GM21786 (cell line): Measurements from ENCODE around the gene RPS8.
"Not testable (repeated sequence)": the region's sequence is repeated elsewhere in the genome, so short reads cannot be mapped to it uniquely, and the experiment has no call there.

Source experiments
- ATAC-seq: cut with Tn5 transposase; IDR thresholded peaks from one replicate; pipeline ENCODE4 v1.9.1; 2021; ENCODE audit not compliant: unreplicated experiment

RPS8 gene

DNA sequence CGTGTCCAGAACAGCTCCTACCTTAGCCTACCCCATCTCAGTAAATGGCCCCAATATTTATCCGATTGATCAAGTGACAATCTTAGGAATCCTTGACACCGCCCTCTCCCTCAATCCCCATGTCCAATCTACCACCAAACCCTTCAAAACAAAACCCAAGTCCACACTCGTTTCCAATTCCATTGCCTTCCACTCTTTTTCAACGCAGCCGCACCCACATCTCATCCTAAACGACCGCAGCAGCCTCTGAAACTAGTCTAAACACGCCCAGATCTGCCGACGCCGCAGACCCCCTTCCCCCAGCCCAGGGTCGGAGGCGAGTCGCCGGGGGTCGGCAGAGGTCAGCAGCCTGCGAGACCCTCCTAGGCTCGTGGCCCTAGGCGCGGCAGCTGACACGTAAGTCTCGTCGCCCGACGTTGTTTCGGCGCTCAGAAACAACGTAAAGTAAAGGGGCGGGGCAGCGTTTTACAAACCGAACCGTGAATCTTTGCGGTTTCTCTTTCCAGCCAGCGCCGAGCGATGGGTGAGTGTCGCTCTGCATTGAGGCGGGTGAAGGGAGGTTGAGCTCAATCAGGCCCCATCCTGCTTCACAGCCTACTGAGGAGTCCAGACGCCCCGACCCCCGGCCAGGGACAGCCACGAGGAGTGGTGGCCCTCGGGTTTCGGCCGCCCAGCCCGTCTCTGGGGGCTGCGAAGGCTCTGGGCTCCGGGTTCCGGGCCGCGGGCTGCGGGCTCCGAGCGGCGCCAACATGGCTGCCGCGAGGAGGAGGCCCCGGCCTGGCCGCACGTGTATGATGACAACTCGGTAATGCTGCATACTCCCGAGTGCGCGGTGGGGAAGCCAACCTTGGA lies at the start of gene RPS8:
TSS of gene RPS8 (plus strand) at position 463 of the 852 bp plus-strand sequence. CDS start at position 520, 57 bp downstream.
- peak; percentile 67 for ATAC-seq

DNA sequence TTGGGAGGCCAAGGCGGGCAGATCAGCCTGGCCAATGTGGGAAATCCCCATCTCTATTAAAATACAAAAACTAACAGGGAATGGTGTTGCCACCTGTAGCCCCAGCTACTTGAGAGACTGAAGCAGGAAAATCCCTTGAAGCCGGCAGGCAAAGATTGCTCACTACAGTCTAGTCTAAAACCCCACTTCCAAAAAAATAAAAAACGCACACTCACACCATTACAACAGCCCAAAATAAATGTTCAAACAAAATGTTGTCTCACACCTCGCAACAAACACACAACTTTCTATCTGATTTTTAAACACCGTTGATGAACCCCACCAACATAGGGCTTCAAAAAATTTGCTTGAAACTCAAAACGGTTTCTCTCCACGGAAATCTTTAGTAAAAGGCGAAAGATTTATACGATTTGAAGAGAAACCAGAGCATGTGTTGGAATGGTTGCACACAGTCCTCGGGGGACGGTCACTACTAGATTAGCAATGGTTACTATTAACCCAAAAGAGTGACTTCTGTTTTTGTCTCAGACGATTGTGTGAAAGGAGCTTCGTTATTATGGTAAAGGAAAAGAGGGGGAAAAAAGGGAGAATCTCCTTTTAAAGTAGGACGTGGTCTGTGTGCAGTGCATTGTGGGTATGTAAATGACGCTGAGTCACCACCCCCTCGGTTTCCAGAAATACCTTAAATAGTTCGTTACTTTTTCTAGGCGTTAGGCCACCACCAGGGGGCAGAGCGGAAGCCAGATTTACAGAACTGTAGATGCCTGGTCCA lies 44.4 kb upstream of the RPS8 start, which contains the start of gene RNU5D-1:
TSS of gene RNU5D-1 (minus strand) at position 430 of the 772 bp plus-strand sequence.
- ATAC-seq: peak; percentile 70

- ATAC-seq: no peak
Measured at GRCh38 chr1:44733365-44733764, 42.0 kb upstream of the RPS8 start.

DNA sequence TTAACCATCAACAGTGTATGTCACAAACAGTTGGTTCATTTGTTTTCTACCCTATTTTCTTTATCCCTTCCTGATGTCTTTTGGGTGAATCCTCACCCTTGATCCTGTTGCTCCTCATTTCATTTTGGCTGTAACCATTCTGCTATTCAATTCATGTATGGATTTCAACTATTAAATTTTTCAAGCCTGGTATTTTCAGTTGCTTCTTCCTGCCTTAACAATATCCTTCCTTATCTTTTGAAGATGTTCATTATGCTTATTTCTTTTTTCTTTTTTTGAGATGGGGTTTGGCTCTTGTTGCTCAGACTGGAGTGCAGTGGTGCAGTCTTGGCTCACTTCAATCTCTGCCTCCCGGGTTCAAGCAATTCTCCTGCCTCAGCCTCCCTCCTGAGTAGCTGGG lies 41.6 kb upstream of the RPS8 start:
- ATAC-seq: no peak

DNA sequence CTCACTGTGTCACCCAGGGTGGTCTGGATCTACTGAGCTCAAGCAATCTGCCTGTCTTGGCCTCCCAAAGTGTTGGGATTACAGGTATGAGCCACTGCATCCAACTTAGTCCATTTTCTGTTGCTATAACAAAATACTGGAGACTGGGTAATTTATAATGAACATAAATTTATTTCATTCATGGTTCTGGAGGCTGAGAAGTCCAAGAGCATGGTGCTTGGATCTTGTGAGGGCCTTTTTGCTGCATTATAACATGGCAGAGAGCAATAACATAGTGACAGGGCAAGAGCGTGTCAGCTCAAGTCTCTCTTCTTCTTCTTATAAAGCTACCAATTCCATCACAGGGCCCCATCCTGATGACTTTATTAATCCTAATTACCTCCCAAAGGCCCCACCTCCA lies 39.3 kb upstream of the RPS8 start:
- no peak for ATAC-seq

DNA sequence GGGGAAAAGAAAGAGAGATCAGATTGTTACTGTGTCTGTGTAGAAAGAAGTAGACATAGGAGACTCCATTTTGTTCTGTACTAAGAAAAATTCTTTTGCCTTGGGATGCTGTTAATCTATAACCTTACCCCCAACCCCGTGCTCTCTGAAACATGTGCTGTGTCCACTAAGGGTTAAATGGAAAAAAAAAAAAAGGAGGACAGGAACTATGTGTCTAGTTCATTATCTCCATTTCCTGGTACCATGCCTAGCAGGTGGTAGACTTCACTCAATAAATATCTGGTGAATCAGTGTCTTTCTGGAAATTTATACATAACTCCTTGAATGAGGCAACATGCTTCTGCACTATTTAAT lies 36.4 kb upstream of the RPS8 start:
- ATAC-seq: not testable (repeated sequence)

GRCh38 chr1:44739307-44740178 lies 35.8 kb upstream of the RPS8 start, which contains the start of gene KIF2C:
TSS of gene KIF2C (plus strand) at chr1:44739837. CDS start at chr1:44739933, 96 bp downstream.
- ATAC-seq: peak; percentile 97

GRCh38 chr1:44740179-44740617 lies 35.1 kb upstream of the RPS8 start:
- no peak for ATAC-seq

GRCh38 chr1:44743211-44743610 lies 32.1 kb upstream of the RPS8 start:
- no peak for ATAC-seq

DNA sequence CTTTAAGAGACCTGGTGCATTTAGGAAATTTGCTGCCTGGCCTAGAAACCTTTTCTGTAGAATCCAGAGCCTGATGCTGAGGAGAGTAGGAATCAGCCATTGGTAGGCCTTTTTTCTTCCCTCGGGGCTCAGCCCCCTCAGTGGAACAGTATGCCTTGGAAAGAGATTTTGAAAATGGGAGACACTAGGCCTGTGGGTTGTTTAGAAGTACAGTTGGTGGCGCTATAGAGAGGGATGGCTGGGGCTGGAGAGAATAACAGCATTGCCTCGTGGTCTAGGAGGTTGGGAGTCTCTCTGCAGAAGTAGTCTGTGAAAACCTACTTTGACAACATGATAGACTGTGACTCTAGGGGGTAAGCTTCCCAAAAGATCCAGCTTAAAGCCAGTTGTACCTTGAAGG lies 27.5 kb upstream of the RPS8 start:
- no peak for ATAC-seq

- peak; percentile 38 for ATAC-seq
Measured at GRCh38 chr1:44757420-44757819, 17.9 kb upstream of the RPS8 start.

GRCh38 chr1:44759077-44759476 lies 16.3 kb upstream of the RPS8 start:
- ATAC-seq: no peak

- no peak for ATAC-seq
Measured at GRCh38 chr1:44760876-44761275, 14.5 kb upstream of the RPS8 start.

DNA sequence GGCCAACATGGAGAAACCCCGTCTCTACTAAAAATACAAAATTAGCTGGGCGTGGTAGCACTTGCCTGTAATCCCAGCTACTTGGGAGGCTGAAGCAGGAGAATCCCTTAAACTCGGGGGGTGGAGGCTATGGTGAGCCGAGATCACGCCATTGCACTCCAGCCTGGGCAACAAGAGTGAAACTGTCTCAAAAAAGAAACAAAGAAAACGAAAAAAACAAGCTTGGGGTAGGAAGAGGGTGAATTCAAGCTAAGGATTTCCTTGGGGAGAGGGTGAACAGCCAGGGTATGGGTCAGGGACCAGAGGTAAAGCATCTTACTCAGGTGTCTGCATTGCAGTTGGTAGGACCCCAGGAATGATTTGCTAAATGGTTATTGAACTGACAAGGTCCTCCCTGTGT lies 8.9 kb upstream of the RPS8 start:
- ATAC-seq: not testable (repeated sequence)

- ATAC-seq: no peak
Measured at GRCh38 chr1:44775930-44776729, 790 bp downstream of the RPS8 start.

GRCh38 chr1:44776730-44777068 lies 1.4 kb downstream of the RPS8 start:
- ATAC-seq: no peak

DNA sequence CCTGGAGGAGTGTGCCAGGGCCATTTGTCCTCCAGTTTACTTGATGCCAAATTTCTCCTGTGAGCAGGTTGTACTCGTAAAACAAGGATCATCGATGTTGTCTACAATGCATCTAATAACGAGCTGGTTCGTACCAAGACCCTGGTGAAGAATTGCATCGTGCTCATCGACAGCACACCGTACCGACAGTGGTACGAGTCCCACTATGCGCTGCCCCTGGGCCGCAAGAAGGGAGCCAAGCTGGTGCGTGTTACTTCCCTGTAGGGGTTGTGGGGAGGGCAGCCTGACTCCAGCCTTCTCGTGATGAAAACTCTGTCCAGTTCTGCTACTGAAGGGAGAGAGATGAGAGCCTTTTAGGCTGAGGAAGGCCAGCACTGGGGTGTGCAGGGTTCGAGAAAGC lies 2.2 kb downstream of the RPS8 start:
- ATAC-seq: no peak

DNA sequence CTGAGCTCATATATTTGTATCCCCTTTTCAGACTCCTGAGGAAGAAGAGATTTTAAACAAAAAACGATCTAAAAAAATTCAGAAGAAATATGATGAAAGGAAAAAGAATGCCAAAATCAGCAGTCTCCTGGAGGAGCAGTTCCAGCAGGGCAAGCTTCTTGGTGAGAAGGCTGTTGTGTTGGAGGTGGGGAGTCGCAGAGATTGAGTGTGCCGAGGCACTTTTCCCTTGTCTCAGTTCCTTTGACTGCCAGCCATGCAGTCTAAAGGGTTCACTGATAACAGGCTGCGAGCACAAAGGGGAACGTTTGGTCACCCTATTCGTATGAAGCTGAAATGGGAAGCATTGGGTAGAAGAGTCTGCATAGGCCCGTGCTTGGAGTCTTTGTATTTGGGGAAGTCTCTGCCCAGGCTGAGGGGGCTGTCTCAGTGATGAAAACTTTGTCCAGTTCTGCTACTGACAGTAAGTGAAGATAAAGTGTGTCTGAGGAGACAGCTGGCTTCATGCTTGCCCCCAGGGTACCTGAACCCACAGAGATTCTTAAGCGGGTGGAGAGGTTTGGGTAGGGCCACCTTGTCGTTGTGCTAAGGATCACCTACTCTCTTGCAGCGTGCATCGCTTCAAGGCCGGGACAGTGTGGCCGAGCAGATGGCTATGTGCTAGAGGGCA lies 2.8 kb downstream of the RPS8 start:
- no peak for ATAC-seq

DNA sequence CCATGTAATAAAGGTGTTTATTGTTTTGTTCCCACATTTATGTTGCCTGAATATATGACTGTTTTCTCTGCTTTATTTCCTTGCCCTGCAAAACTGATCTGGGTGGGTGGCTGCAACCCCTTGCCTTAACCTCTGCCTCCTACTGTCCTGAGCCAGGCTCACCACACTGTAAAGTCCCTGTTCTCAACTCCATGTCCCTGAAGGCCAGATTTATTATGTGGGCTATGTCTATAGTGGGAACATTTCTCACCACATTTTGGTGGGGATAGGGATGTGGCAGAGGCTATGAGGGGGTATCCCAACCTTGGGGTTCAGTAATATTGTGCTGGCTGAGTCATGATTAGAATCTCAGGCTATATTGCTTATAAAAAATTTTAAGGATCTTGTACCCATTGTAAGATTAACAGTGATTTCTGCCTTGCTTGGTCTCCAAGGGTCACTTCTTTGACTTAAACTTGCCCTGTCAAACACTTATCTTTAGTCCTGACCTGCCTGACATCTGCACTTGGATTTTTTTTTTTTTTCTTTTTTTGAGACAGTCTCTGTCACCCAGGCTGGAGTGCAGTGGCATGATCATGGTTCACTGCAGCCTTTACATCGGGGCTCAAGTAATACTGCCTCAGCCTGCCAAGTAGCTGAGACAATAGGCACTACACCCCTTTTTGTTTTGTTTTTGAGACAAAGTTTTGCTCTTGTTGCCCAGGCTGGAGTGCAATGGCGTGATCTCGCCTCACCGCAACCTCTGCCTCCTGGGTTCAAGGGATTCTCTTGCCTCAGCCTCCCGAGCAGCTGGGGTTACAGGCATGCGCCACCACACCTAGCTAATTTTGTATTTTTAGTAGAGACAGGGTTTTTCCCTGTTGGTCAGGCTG lies 3.6 kb downstream of the RPS8 start:
- no peak for ATAC-seq
